A549 (cell line): ENCODE measurements around the gene RUSC1.

ENCODE experiments used
- CEBPB ChIP-seq, 2 experiments: fragments of >200 bp in 1 of 2; sonication (Bioruptor Twin) in 1 of 2; formaldehyde crosslinking in 1 of 2; IDR thresholded peaks; 2 replicates each; pipeline ENCODE4 v1.6.1; 2012 to 2016
- CHD2 ChIP-seq: fragments of 150-350 bp; IDR thresholded peaks from 2 replicates; pipeline ENCODE4 v1.6.1; 2014; ENCODE audit warnings: low read length; ENCODE audit not compliant: partially characterized antibody
- CTCF ChIP-seq: fragments of >200 bp; sonication (Bioruptor Twin); formaldehyde crosslinking; IDR thresholded peaks from 3 replicates; pipeline ENCODE4 v1.5.1; 2016
- JUNB ChIP-seq: fragments of >200 bp; sonication (Bioruptor Twin); formaldehyde crosslinking; IDR thresholded peaks from 2 replicates; pipeline ENCODE4 v1.6.1; 2016
- POLR2AphosphoS2 ChIP-seq: conservative IDR thresholded peaks from 2 replicates; pipeline ENCODE4 v1.6.1; 2012; ENCODE audit warnings: low read length, improper control_type of control experiment, inconsistent platforms
- SMC3 ChIP-seq: fragments of >200 bp; sonication (Bioruptor Twin); formaldehyde crosslinking; IDR thresholded peaks from 3 replicates; pipeline ENCODE4 v1.6.1; 2018; ENCODE audit warnings: inconsistent platforms

- TF ChIP-seq CTCF (peak; percentile 34; the same call in 2 of the 3 replicates), CHD2 (no peak), POLR2AphosphoS2 (no peak), JUNB (no peak), CEBPB (IDR thresholded peaks at IDR 0.05) (peak in 1 of 2 experiments; percentile 65; a peak in 2 of 4 replicates), SMC3 (peak; percentile 33; the same call in 1 of the 3 replicates)
These were observed 13.4 kb upstream of the RUSC1 start for GRCh38 chr1:155307247-155307740.
